ENCODE data around the gene NFRKB.

DNA sequence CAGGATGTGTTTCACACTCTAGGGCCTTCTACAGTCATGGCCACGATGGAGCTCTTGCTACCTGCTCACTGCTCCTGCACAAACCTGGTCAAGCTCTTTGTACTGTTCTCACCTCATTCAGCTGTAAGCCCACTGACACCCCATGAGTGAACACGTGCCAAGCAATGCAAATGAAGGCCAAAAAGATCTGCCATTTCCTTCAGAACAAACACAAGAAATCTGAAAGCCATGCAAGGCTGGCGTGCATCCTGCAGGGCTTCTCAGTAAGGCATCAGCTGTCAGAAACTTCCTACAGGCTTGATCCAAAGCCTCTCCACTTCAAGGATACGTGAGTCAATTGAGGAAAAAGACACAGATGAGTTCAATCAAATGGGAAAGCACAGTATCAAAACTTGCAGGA is 44.1 kb upstream of the NFRKB start:
- TF ChIP-seq, protein P1, sequence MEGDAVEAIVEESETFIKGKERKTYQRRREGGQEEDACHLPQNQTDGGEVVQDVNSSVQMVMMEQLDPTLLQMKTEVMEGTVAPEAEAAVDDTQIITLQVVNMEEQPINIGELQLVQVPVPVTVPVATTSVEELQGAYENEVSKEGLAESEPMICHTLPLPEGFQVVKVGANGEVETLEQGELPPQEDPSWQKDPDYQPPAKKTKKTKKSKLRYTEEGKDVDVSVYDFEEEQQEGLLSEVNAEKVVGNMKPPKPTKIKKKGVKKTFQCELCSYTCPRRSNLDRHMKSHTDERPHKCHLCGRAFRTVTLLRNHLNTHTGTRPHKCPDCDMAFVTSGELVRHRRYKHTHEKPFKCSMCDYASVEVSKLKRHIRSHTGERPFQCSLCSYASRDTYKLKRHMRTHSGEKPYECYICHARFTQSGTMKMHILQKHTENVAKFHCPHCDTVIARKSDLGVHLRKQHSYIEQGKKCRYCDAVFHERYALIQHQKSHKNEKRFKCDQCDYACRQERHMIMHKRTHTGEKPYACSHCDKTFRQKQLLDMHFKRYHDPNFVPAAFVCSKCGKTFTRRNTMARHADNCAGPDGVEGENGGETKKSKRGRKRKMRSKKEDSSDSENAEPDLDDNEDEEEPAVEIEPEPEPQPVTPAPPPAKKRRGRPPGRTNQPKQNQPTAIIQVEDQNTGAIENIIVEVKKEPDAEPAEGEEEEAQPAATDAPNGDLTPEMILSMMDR (IDR thresholded peaks at IDR 0.05; ENCODE audit: control extremely low read depth in 1 of 3, insufficient read depth in 1 of 3, low read depth in 1 of 3, low read length in 3 of 3), result no peak
- TF ChIP-seq SP2 (IDR thresholded peaks at IDR 0.05; ENCODE audit: low read length), result no peak
- no peak for TF ChIP-seq RXRA (IDR thresholded peaks at IDR 0.05; ENCODE audit: insufficient read depth, low read depth, low read length)
- TF ChIP-seq, protein P2, sequence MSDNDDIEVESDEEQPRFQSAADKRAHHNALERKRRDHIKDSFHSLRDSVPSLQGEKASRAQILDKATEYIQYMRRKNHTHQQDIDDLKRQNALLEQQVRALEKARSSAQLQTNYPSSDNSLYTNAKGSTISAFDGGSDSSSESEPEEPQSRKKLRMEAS (IDR thresholded peaks at IDR 0.05), result no peak
- TF ChIP-seq TBP (IDR thresholded peaks at IDR 0.05; ENCODE audit: low read depth, low read length), result no peak
- no peak for TF ChIP-seq POLR2AphosphoS5 (IDR thresholded peaks at IDR 0.05; ENCODE audit: low read depth, low read length)
- TF ChIP-seq CBX8 (IDR thresholded peaks at IDR 0.05; ENCODE audit: borderline replicate concordance, low read depth, low read length), result no peak
- TF ChIP-seq, protein P3, sequence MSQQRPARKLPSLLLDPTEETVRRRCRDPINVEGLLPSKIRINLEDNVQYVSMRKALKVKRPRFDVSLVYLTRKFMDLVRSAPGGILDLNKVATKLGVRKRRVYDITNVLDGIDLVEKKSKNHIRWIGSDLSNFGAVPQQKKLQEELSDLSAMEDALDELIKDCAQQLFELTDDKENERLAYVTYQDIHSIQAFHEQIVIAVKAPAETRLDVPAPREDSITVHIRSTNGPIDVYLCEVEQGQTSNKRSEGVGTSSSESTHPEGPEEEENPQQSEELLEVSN (IDR thresholded peaks at IDR 0.05), result no peak
- no peak for TF ChIP-seq MAFK (IDR thresholded peaks at IDR 0.05; ENCODE audit: low read depth, low read length)
- TF ChIP-seq SRF (IDR thresholded peaks at IDR 0.05; ENCODE audit: low read depth, low read length), result no peak
- TF ChIP-seq JUND (IDR thresholded peaks at IDR 0.05; ENCODE audit: low read length), result no peak
- TF ChIP-seq KDM1A (IDR thresholded peaks at IDR 0.05; ENCODE audit: borderline replicate concordance, low read length), result no peak
- TF ChIP-seq ZNF274 (IDR thresholded peaks at IDR 0.05; ENCODE audit: borderline replicate concordance, extremely low read depth, low read length), result no peak
